ENCODE data around the gene SRMS.
"Not testable (repeated sequence)": the region's sequence is repeated elsewhere in the genome, so short reads cannot be mapped to it uniquely, and the experiment has no call there.

The SRMS gene

GRCh38 chr20:63565021-63565698 lies 17.6 kb upstream of the SRMS start:
- no peak for DNase-seq

DNA sequence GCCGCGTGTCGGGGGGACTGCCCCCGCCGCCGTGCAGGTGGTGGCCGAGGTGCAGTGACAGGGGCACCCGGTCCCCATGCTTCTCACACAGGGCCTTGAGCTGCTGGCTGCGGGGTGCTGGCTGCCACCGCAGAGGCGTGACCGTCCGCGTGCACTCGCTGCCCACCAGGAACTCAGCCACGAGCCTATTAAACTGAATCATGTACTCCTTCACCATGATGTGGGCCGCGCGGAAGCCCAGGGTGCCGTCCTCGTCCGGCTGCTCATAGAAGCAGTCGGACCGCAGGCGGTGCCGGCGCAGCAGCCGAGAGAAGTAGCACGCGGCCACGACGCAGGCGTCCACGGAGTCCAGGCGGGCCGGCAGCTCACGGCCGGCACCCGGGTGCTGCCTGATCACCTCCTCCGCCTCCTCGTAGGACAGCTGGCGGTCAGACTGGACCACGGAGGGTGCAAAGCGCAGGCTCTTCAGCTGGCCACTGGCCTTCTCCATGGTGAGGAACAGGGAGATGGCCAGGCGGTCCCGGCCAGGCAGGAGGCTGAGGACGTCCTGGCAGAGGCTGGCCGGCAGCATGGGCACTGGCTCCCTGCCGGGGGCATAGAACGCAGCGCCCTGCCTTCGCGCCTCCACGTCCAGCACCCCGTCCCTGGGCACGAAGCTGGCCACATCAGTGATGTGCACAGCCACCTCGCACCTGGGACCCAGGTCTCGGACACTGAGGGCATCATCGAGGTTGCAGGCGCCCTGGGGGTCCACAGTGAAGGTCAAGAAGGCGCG lies 16.7 kb upstream of the SRMS start:
- DNase-seq: no peak

- no peak for DNase-seq
Measured at GRCh38 chr20:63563225-63563935, 15.8 kb upstream of the SRMS start.

DNA sequence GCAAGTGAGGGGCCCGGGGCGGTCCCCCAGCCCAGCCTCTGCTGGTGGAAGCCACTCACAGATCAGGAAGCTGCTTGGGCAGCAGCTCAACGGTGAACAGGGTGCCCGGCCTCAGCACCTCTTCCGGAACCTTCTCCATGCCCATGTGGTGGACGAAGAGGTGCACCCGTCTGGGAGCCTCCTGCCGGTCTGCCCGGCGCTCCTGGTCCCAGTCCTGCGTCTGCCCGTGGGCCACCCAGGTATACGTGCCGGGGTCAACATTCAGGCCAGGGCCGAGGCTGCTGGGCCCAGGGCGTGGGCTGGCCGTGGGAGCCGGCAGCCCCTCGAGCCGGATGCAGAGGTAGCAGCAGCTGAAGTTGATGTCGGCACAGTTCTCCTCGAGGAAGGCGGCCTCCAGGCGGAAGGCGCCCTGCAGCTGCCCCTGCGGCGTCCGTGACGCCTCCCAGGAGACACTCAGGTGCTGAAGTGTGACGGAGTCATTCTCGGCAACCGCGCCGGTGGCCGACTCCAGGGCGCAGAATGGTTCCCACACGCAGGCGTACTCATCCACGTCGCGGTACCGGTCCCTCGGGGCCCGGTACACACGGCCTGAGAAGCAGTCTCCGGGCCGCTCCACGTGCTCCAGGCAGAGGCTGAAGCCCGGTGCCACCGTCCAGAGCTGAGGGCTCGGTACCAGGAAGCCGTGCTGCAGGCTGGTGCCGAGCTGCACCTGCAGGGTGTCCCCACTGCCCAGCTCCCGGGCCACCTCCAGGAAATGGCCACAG lies 15.1 kb upstream of the SRMS start:
- DNase-seq: no peak

DNA sequence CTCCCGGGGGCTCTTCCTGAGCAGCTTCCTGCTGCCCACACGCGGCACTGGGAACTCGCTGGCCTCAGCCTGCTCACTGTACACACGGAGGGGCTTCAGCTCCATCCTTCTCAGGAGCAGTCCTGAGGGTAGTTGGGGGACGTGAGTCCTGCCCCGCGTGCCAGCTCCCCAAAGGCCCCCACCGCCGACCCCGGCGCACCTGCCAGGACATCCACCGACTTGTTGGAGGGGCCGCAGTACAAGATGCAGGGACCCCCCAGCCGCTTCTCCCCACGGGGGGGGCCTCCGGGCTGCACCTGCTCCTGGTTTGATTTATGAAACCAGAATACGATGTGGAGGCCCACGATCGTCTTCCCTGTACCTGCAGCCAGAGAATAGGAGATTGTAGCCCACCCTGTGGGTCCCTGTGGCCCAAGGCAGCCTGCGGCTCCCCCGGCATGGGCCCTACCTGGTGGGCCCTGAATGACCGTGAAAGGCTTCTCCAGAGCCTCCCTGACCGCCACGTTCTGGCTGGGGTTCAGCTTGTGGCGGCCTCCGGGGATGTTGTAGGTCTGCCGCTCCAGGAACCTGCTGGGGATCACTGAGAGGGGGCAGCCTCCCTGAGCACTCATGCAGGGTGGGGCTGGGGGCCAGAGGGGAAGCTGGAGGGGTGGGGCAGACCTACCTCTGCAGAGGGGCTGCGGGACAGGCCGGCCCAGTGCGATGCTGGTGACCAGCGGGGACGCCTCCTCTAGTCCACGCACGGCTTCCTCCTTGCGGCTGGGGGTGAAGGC lies 14.3 kb upstream of the SRMS start:
- no peak for DNase-seq

- DNase-seq: no peak
Measured at GRCh38 chr20:63560856-63561609, 13.5 kb upstream of the SRMS start.

GRCh38 chr20:63560333-63560805 lies 12.8 kb upstream of the SRMS start:
- no peak for DNase-seq

GRCh38 chr20:63559485-63560332 lies 12.2 kb upstream of the SRMS start:
- DNase-seq: not testable (repeated sequence)

GRCh38 chr20:63558804-63559484 lies 11.4 kb upstream of the SRMS start:
- DNase-seq: no peak

DNA sequence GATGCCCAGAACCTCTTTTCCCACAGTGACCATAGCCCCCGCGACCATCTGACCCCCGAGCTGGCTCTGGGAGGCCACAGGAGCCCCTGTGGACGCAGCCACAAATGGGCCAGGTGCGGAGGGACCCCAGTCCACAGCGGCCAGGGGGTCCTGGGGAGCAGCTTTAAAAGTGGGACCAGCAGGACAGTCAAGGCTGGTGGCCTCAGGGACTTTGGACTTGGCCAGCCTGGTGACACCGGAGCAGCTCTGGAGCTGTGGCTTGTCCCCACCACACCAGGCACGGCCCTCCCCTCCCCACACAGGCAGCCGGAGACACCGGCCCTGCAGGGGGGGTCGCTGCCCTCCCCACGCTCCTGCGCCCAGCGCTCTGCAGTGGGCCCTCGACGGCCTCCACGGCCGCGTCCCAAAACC lies 9.9 kb upstream of the SRMS start:
- DNase-seq: no peak

DNA sequence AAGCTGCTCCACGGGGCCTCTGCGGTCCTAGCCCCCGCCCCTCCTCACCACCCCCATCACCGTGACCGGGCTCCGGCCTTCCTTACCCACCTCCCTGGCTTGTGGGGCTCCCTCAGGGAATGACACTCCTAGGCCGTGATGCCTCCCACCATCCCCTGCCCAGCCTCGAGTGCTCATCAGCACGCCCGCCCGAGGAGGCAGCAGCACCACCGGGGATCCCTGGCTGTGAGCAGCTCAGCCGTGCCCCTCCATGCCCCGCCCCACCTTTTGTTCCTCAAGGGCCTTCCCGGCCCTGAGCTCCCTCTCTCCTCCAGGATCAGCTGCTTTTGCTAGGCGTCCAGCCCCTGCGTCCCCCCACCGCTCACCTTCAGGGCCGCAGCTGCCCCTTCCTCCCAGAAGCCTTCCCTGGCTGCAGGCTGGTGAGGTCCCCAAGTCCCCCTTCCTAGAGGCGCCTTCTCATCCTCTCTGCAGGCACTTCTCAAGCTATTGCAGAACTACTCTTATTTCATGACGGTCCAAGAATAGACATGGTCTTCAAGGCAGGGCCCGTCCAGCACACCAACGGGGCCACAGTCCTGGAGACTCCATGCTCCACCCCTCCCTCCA lies 9.4 kb upstream of the SRMS start:
- no peak for DNase-seq

GRCh38 chr20:63555661-63556381 lies 8.3 kb upstream of the SRMS start:
- no peak for DNase-seq

GRCh38 chr20:63554361-63555278 lies 7.1 kb upstream of the SRMS start:
- DNase-seq: no peak

GRCh38 chr20:63553933-63554290 lies 6.4 kb upstream of the SRMS start, which contains the start of gene FNDC11:
Gene FNDC11, plus strand, starts transcription at chr20:63554159. Its CDS starts 1,505 bp downstream, at chr20:63555664.
- no peak for DNase-seq

DNA sequence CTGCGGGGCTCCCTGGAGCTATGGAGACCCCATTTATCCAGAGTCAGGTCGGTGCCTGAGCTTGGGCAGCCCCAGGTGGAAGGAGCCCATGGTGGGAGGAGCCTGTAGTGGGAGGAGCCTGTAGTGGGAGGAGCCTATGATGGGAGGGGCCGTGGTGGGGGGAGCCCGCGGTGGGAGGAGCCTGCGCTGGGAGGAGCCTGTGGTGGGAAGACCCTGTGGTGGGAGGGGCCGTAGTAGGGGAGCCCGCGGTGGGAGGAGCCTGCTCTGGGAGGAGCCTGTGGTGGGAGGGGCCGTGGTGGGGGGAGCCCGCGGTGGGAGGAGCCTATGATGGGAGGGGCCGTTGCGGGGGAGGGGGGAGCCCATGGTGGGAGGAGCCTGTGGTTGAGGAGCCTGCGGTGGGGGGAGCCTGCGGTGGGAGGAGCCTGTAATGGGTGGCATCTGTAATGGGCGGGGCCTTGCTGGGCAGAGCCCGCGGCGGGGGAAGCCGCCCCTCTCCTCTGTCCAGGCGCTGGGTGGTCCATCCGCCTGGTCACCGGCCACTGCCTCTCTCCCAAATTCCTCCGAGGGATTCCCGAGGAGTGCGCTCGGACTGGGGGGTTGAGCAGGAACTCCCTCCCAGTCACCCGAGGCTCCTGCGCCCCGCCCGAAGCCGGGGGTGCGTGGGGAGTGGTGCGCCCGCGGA lies 5.8 kb upstream of the SRMS start:
- DNase-seq: no peak

- no peak for DNase-seq
Measured at GRCh38 chr20:63552481-63553249, 5.1 kb upstream of the SRMS start.
